OCI-LY7 (cell line): ENCODE results near the gene TTLL10.

Experiments
- EZH2phosphoT487 ChIP-seq: fragments of 200-600 bp; sonication (generic); IDR thresholded peaks from 2 replicates; pipeline ENCODE4 v1.6.1; 2018; ENCODE audit warnings: low read depth, borderline replicate concordance, mild to moderate bottlenecking, mixed run types, antibody characterized with exemption, low read length, moderate library complexity, mixed read lengths
- TF ChIP-seq, protein P1 (sequence below): fragments of 200-600 bp; sonication (generic); conservative IDR thresholded peaks from 2 replicates; pipeline ENCODE4 v1.5.1; 2014; ENCODE audit warnings: mild to moderate bottlenecking, antibody characterized with exemption, low read length, moderate library complexity, mixed read lengths

- TF ChIP-seq, protein P1, sequence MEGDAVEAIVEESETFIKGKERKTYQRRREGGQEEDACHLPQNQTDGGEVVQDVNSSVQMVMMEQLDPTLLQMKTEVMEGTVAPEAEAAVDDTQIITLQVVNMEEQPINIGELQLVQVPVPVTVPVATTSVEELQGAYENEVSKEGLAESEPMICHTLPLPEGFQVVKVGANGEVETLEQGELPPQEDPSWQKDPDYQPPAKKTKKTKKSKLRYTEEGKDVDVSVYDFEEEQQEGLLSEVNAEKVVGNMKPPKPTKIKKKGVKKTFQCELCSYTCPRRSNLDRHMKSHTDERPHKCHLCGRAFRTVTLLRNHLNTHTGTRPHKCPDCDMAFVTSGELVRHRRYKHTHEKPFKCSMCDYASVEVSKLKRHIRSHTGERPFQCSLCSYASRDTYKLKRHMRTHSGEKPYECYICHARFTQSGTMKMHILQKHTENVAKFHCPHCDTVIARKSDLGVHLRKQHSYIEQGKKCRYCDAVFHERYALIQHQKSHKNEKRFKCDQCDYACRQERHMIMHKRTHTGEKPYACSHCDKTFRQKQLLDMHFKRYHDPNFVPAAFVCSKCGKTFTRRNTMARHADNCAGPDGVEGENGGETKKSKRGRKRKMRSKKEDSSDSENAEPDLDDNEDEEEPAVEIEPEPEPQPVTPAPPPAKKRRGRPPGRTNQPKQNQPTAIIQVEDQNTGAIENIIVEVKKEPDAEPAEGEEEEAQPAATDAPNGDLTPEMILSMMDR: no peak
- no peak for TF ChIP-seq EZH2phosphoT487
Observed at GRCh38 chr1:1245817-1246576, 72.3 kb downstream of the TTLL10 start.
